Heart left ventricle (tissue), 16 donors: ENCODE data around the gene DYNC1H1. TPM values are rescaled to one million over a fixed set of nuclear protein-coding genes. Genes with fewer than 3 reads are reported as not detected.

Experiments
- ATAC-seq, 4 donors: fragments of 200-7000 bp; cut with Tn5 transposase; one replicate each; pipeline ENCODE4 v1.9.1; 2020 to 2022; ENCODE audit warnings: moderate library complexity in 4 of 4, mild to moderate bottlenecking in 3 of 4, moderate number of reproducible peaks in 1 of 4
- DNase-seq, 5 donors: peaks; one replicate each; pipeline ENCODE4 v3.0.0-alpha.2; 2020
- H3K27ac ChIP-seq, 12 donors: fragments of 200-600 bp; sonication (generic) in 4 of 12; one replicate each; pipeline versions ENCODE4 v1.5.0 to v1.8.0; 2016 to 2022; ENCODE audit warnings: mild to moderate bottlenecking in 2 of 12
- H3K27me3 ChIP-seq, 9 donors: fragments of 200-600 bp; sonication (generic) in 2 of 9; one replicate each; pipeline versions ENCODE4 v1.5.1 to v1.8.0; 2016 to 2022; ENCODE audit warnings: mild to moderate bottlenecking in 3 of 9
- H3K36me3 ChIP-seq, 9 donors: fragments of 200-600 bp; sonication (generic) in 2 of 9; one replicate each; pipeline versions ENCODE4 v1.5.0 to v1.8.0; 2018 to 2022; ENCODE audit warnings: mild to moderate bottlenecking in 2 of 9
- H3K4me1 ChIP-seq, 12 donors: fragments of 200-600 bp; sonication (generic) in 4 of 12; one replicate each; pipeline versions ENCODE4 v1.5.0 to v1.8.0; 2016 to 2022; ENCODE audit warnings: mild to moderate bottlenecking in 3 of 12
- H3K4me3 ChIP-seq, 12 donors: fragments of 200-600 bp; sonication (generic) in 4 of 12; one replicate each; pipeline versions ENCODE4 v1.5.0 to v1.8.0; 2017 to 2022; ENCODE audit warnings: mild to moderate bottlenecking in 9 of 12, moderate library complexity in 4 of 12
- H3K9me3 ChIP-seq, 12 donors: fragments of 200-600 bp; sonication (generic) in 4 of 12; one replicate each; pipeline versions ENCODE4 v1.5.0 to v1.8.0; 2016 to 2022; ENCODE audit warnings: mild to moderate bottlenecking in 1 of 12
- CTCF ChIP-seq, 12 donors: fragments of 200-600 bp; sonication (generic) in 4 of 12; IDR thresholded peaks; one replicate each; pipeline versions ENCODE4 v1.5.0 to v1.8.0; 2018 to 2022; ENCODE audit warnings: antibody characterized with exemption in 12 of 12, mild to moderate bottlenecking in 5 of 12
- POLR2A ChIP-seq, 2 donors: fragments of 450-650 bp; IDR thresholded peaks; one replicate each; pipeline ENCODE4 v1.6.1; 2017; ENCODE audit warnings: antibody characterized with exemption in 2 of 2, mild to moderate bottlenecking in 2 of 2, moderate library complexity in 2 of 2
- WGBS, 4 donors: extraction: QIAGEN DNeasy Blood & Tissue Kit in 2 of 4; methylation state at CpG; one replicate each; pipeline versions ENCODE4 v1.1.5 to v1.1.7; 2013 to 2018; 5-methylcytosine and 5-hydroxymethylcytosine counted together
- intact Hi-C, 10 donors: fragments of 100-400 bp; cut with DNase I; formaldehyde crosslinking; loops; one replicate each; pipeline versions ENCODE4 v1.11.1 to v1.14.2; 2022
- polyA plus RNA-seq, 2 donors: library from polyadenylated mRNA; stranded (reverse); fragments of 200-250 nt; gene quantifications; one replicate each; pipeline ENCODE4 v1.2.3, GENCODE V29; 2013
- total RNA-seq, 9 donors: library from RNA; depleted of rRNA in 2 of 9; stranded (reverse); fragments of >200 nt in 2 of 9; fragmentation: NEBNext Ultra II Directional in 3 of 9; extraction: Animal tissue kit (Norgen Biotek cat#: 25700) in 3 of 9; gene quantifications; one replicate each; pipeline versions ENCODE4 v1.1.0 to v1.2.4, GENCODE V29; 2016 to 2023
- donor health status: ischemic (EF 13 %, LVEDD 7.1; RV severe dilation, severe dysfunction).
- donor health status: healthy with polysubstance abuse.
- donor health status: DM: no; HTN: yes; CAD: no.
- donor health status: DM: no; HTN: no; CAD: no.
- donor health status: ischemic (EF 25% LVEDD 6.9; RV normal size, moderate dysfunction).
- donor health status: ischemic (EF 25% LVEDD 5.7; RV mildly dilated, moderate dysfunction).
- donor health status: healthy.
- donor health status: DM: yes; HTN: yes; CAD: no.
- donor health status: ischemic (EF 35%, LVEDD 5.7; RV mildly dilated, moderate dysfunction).
- donor health status: nonischemic (EF 11% LVEDD 7.7; RV severe dilation, severe dysfunction).
- donor health status: DM: yes; HTN: yes; CAD: no.
- donor health status: PGD.
- donor health status: ischemic (EF 29% LVEDD 5.4; RV normal size, mild dysfunction).
- donor health status: nonischemic (EF 23%, LVEDD 6.1; RV moderate dilation, normal function).

The DYNC1H1 gene
- total and polyA plus RNA-seq, 11 donors = 164 to 942 (median 553) TPM

GRCh38 chr14:102011631-102012030 lies 47.3 kb downstream of the DYNC1H1 start:
- TF ChIP-seq CTCF (IDR thresholded peaks at IDR 0.05) (no peak), POLR2A (IDR thresholded peaks at IDR 0.05) (no peak)
- DNase-seq (no peak), ATAC-seq (no peak)
- Histone ChIP-seq H3K4me3 (no peak overlapping the region), H3K4me1 (no peaks in the 10 kb centered on the region), H3K9me3 (no peaks in the 10 kb centered on the region), H3K36me3 (peaks cover 0 to 100% (median 100%) of the 10 kb centered on the region in 9 donors), H3K27me3 (no peaks in the 10 kb centered on the region), H3K27ac (no peak overlapping the region)
- intact Hi-C loops = no loop called here
- 83 to 94% (median 92%) methylated on average over 7 to 8 of the region's 8 CpGs for WGBS, 4 donors

GRCh38 chr14:102012336-102012735 lies 48.0 kb downstream of the DYNC1H1 start:
- no peak overlapping the region for H3K4me3 ChIP-seq
- 94 to 97% (median 96%) methylated on average over 7 of the region's 7 CpGs for WGBS, 4 donors
- H3K27ac ChIP-seq = no peak overlapping the region
- H3K9me3 ChIP-seq = no peaks in the 10 kb centered on the region
- ATAC-seq (no peak), DNase-seq (no peak)
- H3K36me3 ChIP-seq = peaks cover 3 to 100% (median 100%) of the 10 kb centered on the region in 9 donors
- H3K27me3 ChIP-seq = no peaks in the 10 kb centered on the region
- no peaks in the 10 kb centered on the region for H3K4me1 ChIP-seq
- TF ChIP-seq CTCF (IDR thresholded peaks at IDR 0.05) (no peak), POLR2A (IDR thresholded peaks at IDR 0.05) (no peak)
- intact Hi-C loops = no loop called here

GRCh38 chr14:102013669-102014200 lies 49.4 kb downstream of the DYNC1H1 start:
- ATAC-seq (no peak), DNase-seq (no peak)
- Histone ChIP-seq H3K36me3 (peaks cover 5 to 100% (median 100%) of the 10 kb centered on the region in 9 donors), H3K27ac (no peak overlapping the region), H3K4me3 (no peak overlapping the region), H3K9me3 (no peaks in the 10 kb centered on the region), H3K27me3 (no peaks in the 10 kb centered on the region), H3K4me1 (no peaks in the 10 kb centered on the region)
- intact Hi-C loops = no loop called here
- no peak for TF ChIP-seq CTCF (IDR thresholded peaks at IDR 0.05)
- TF ChIP-seq POLR2A (IDR thresholded peaks at IDR 0.05) = no peak
- 79 to 90% (median 83%) methylated on average over 10 of the region's 10 CpGs for WGBS, 4 donors

GRCh38 chr14:102015045-102015685 lies 50.8 kb downstream of the DYNC1H1 start:
- Histone ChIP-seq H3K4me1 (no peaks in the 10 kb centered on the region), H3K27ac (no peak overlapping the region), H3K9me3 (no peaks in the 10 kb centered on the region), H3K4me3 (no peak overlapping the region), H3K27me3 (no peaks in the 10 kb centered on the region), H3K36me3 (peaks cover 5 to 100% (median 100%) of the 10 kb centered on the region in 9 donors)
- intact Hi-C loops = no loop called here
- WGBS, 4 donors = 92 to 97% (median 96%) methylated on average over 16 of the region's 16 CpGs
- no peak for ATAC-seq
- no peak for DNase-seq
- TF ChIP-seq CTCF (IDR thresholded peaks at IDR 0.05) = no peak
- no peak for TF ChIP-seq POLR2A (IDR thresholded peaks at IDR 0.05)
